ENCODE data around the gene TTC39B. TPM values are rescaled to one million over a fixed set of nuclear protein-coding genes. Genes with fewer than 3 reads are reported as not detected.

Gene TTC39B
- total RNA-seq, 1 donor from 2014 or later = 8.7 TPM

DNA sequence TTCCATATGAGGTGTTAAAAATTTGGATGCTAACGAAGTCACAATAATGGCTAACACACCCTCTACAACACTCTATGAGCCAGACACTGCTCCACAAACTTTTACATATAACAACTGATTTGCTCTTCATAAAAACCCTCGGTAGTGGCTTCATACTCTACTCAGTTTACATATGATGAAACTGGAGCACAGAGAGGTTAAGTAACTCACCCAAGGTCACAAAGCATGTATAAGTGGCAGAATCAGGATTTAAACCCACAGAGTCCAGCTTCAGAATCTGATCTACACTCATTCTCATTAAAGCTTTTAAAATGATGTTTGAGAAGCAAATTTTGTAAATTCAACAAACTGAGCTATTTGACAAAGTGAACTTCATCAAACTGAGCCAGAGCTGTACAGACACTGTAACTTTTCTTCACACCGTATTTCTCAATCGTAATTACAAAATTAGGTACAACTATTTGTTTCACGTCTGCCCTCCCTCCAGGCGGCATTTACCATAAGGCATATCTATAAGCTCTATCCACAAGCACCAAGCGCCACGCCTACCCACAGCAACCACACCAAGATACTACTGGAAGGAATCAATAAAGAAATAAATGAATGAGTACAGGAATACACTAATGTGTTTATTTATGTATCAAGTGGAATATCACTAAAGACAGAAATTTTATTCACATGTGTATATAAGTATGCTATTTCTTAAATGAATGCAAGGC lies 24.3 kb downstream of the TTC39B start:
- TF ChIP-seq CTCF (IDR thresholded peaks at IDR 0.05; ENCODE audit: insufficient read depth, low read length, severe bottlenecking) = no peak
- FAIRE-seq = no peak
- Histone ChIP-seq H3K36me3 (ENCODE audit: control insufficient read depth, insufficient read depth, low read length) (no peaks in the 10 kb centered on the region), H3K4me3 (ENCODE audit: low read depth, low read length) (no peak overlapping the region), H3K27me3 (ENCODE audit: control insufficient read depth, insufficient read depth, low read length) (no peaks in the 10 kb centered on the region)
- no peak for DNase-seq (ENCODE audit: low read depth)

DNA sequence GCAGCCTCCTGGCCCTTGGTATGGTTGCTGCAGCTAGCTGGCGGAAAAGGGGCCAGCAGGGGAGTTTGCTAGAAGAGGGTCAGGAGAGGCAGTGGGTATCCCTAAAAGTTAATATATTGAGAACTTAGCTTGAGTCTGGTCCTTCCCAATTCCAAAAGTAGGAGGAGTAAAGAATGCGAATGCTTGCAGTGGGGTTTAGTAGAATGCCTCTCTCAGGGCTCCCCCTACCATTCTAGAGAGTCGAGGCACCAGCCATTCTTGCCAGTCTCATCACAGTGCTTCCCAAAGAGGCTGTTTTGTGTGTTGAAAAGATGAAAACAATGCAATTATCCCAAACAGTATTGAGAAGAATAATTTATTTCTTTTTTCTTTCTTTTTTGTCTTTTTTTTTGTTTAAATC lies 26.4 kb downstream of the TTC39B start:
- H3K36me3 ChIP-seq (ENCODE audit: control insufficient read depth, insufficient read depth, low read length) = no peaks in the 10 kb centered on the region
- DNase-seq (ENCODE audit: low read depth) (no peak), FAIRE-seq (no peak)
- no peak for TF ChIP-seq CTCF (IDR thresholded peaks at IDR 0.05; ENCODE audit: insufficient read depth, low read length, severe bottlenecking)
- H3K4me3 ChIP-seq (ENCODE audit: low read depth, low read length) = no peak overlapping the region
- no peaks in the 10 kb centered on the region for H3K27me3 ChIP-seq (ENCODE audit: control insufficient read depth, insufficient read depth, low read length)

GRCh38 chr9:15278839-15279238 lies 28.2 kb downstream of the TTC39B start:
- H3K36me3 ChIP-seq (ENCODE audit: control insufficient read depth, insufficient read depth, low read length) = no peaks in the 10 kb centered on the region
- FAIRE-seq (no peak), DNase-seq (ENCODE audit: low read depth) (no peak)
- no peaks in the 10 kb centered on the region for H3K27me3 ChIP-seq (ENCODE audit: control insufficient read depth, insufficient read depth, low read length)
- TF ChIP-seq CTCF (IDR thresholded peaks at IDR 0.05; ENCODE audit: insufficient read depth, low read length, severe bottlenecking) = no peak
- H3K4me3 ChIP-seq (ENCODE audit: low read depth, low read length) = no peak overlapping the region

DNA sequence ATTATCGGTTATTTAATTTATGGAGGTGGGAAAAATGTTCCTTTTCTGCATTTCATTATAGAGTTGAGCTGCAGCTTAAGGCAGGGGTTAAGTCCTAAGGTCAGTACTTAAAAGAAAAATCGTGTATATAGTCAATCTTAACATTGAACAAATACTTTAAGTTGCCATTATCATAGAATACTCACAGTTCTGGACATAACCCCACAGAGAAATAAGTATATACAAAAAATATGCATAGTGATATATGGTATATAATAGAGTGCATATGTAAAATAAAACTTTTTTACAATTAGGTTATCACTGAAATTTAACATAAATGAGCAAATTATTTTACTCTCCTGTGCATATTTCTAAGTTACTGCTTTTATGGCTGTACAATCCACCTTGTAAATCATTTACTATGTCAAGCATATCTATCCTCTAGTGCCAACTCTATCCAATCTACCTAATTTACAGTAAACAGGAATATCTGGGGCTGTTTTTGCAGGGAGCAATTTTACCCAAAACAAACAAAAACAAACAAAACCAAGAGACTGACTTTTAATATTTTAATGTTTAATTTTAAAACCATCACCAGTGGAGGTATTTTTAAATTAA lies 28.8 kb downstream of the TTC39B start:
- Histone ChIP-seq H3K4me3 (ENCODE audit: low read depth, low read length) (no peak overlapping the region), H3K36me3 (ENCODE audit: control insufficient read depth, insufficient read depth, low read length) (no peaks in the 10 kb centered on the region), H3K27me3 (ENCODE audit: control insufficient read depth, insufficient read depth, low read length) (no peaks in the 10 kb centered on the region)
- FAIRE-seq = no peak
- no peak for TF ChIP-seq CTCF (IDR thresholded peaks at IDR 0.05; ENCODE audit: insufficient read depth, low read length, severe bottlenecking)
- no peak for DNase-seq (ENCODE audit: low read depth)

DNA sequence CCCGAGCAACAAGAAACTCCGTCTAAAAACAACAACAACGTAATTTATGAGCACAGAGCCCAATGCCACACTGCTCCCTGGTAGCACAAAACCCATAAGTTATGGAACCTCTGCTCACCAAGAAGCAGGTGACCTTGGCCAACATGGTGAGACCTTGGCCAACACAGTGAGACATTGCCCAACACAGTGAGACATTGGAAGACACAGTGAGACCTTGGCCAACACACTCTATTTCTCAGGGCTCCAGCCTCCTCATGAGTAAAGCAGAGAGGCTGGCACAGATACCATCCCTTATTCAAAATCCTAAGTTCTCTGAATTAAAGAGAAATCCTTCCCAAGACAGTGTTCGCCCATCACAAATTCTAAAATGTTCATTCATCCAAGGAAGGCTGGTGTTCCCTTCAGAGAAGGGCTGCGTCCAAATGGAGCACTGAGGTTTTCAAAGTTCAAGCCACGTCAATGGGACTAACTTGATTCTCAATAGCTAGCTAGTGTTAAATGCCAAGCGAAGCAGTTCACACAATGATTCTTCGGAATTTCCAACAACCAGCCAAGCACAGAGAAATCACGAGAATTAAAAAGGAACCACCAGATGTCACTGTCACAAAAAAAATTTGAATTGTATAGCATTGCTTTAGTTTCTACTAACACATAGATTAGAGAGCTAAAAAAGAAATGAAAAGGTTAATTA lies 29.5 kb downstream of the TTC39B start:
- peak; percentile 27 for DNase-seq (ENCODE audit: low read depth)

More for the DNA sequence above, 29.5 kb downstream of the TTC39B start:
- TF ChIP-seq CTCF (IDR thresholded peaks at IDR 0.05; ENCODE audit: insufficient read depth, low read length, severe bottlenecking) = peak; percentile 11
- no peak for FAIRE-seq
- H3K36me3 ChIP-seq (ENCODE audit: control insufficient read depth, insufficient read depth, low read length) = no peaks in the 10 kb centered on the region
- no peak overlapping the region for H3K4me3 ChIP-seq (ENCODE audit: low read depth, low read length)
- H3K27me3 ChIP-seq (ENCODE audit: control insufficient read depth, insufficient read depth, low read length) = no peaks in the 10 kb centered on the region

Data from bronchial epithelial cell (primary cell).